T-helper 22 cell (primary cell): ENCODE measurements around the gene TGFBR3.
"Not testable (repeated sequence)": the region's sequence is repeated elsewhere in the genome, so short reads cannot be mapped to it uniquely, and the experiment has no call there.

Experiments used
- DNase-seq: peaks from one replicate; pipeline ENCODE4 v3.0.0-alpha.2; 2020; ENCODE audit warnings: low read depth

TGFBR3 gene

GRCh38 chr1:91847851-91848250, 38.1 kb downstream of the TGFBR3 start:
- DNase-seq: no peak

- no peak for DNase-seq
These were observed 39.3 kb downstream of the TGFBR3 start for GRCh38 chr1:91846639-91847013.

- DNase-seq: no peak
These were observed 39.8 kb downstream of the TGFBR3 start for GRCh38 chr1:91846007-91846638.

- no peak for DNase-seq
These were observed 41.0 kb downstream of the TGFBR3 start for GRCh38 chr1:91844862-91845528.

- DNase-seq: no peak
These were observed 42.1 kb downstream of the TGFBR3 start for GRCh38 chr1:91843843-91844242.

GRCh38 chr1:91842563-91842962, 43.4 kb downstream of the TGFBR3 start:
- DNase-seq: no peak

GRCh38 chr1:91842056-91842455, 43.9 kb downstream of the TGFBR3 start:
- no peak for DNase-seq

- DNase-seq: not testable (repeated sequence)
These were observed 45.7 kb downstream of the TGFBR3 start for GRCh38 chr1:91840276-91840675.

GRCh38 chr1:91836331-91837040, 49.5 kb downstream of the TGFBR3 start:
- no peak for DNase-seq

- no peak for DNase-seq
These were observed 50.8 kb downstream of the TGFBR3 start for GRCh38 chr1:91835087-91835521.

GRCh38 chr1:91834549-91834948, 51.4 kb downstream of the TGFBR3 start:
- DNase-seq: not testable (repeated sequence)

- no peak for DNase-seq
These were observed 52.0 kb downstream of the TGFBR3 start for GRCh38 chr1:91833946-91834345.

GRCh38 chr1:91831132-91831930, 54.6 kb downstream of the TGFBR3 start:
- no peak for DNase-seq

GRCh38 chr1:91830242-91831131, 55.5 kb downstream of the TGFBR3 start:
- no peak for DNase-seq

- no peak for DNase-seq
These were observed 56.4 kb downstream of the TGFBR3 start for GRCh38 chr1:91829293-91830153.

GRCh38 chr1:91828583-91829281, 57.2 kb downstream of the TGFBR3 start:
- DNase-seq: no peak

- DNase-seq: no peak
These were observed 58.3 kb downstream of the TGFBR3 start for GRCh38 chr1:91827459-91828321.

GRCh38 chr1:91827087-91827458, 58.9 kb downstream of the TGFBR3 start:
- no peak for DNase-seq

GRCh38 chr1:91826649-91827048, 59.3 kb downstream of the TGFBR3 start:
- no peak for DNase-seq
